NCI-H146 treated with DMSO at 0.1 percent for 48 hours (cell line): ENCODE measurements around the gene CLDND2.
A peak's percentile ranks its signal among the peaks of the same experiment; 100 is the strongest.

Experiments
- DNase-seq: peaks from one replicate; lab custom pipeline; 2025; ENCODE audit not compliant: unreplicated experiment; lab: John Stamatoyannopoulos, UW

Gene CLDND2

DNA sequence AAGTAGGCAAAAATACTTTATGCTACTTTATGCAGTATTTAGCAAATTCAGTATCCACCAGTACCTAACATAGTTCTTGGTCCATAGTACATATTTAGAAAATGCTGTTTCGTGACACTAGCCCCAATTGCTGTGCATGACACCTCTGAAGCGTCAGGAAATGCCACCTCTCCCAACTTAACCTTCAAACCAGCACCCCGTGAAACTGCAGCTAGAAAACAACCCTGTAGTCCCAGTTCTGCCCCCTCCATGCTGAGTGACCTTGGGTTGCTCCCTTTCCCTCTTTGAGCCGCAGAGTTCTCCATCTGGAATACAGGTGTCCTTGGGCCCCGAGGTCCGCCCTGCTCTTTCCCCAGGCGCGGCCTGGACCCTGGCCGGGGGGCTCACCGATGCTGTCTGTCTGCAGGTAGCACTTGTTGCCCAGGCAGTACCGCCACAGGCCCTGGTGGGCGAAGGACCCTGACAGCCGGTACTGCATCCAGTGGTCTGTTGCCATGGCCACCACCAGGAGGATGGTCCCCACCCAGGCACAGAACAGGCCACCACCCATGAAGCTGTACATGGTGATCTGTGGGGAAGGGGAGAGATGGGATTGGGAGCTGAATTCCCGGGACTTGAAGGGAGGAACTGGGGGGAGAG is 18.2 kb upstream of the CLDND2 start:
- no peak for DNase-seq

- DNase-seq, result no peak
Observed at GRCh38 chr19:51382004-51382403, 13.2 kb upstream of the CLDND2 start.

DNA sequence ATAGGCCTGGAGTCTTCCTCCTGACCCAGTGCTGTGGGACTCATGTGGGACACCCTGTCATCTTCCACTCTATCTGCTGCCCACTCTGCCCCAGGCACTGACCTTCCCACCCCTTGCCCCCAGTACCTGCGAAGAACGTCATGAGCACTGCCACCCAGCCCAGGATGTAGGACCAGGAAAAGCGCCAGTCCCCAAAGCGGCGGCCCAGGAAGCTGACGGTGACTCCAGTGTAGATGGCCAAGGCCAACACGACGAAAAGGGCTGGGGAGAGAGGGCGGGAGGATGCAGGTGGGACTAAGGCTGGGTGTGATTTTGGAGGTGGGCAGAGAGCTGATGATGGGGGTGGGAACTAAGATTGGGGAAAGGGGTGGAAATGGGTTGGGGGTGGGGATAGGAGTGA is 11.6 kb upstream of the CLDND2 start:
- DNase-seq, result no peak

DNA sequence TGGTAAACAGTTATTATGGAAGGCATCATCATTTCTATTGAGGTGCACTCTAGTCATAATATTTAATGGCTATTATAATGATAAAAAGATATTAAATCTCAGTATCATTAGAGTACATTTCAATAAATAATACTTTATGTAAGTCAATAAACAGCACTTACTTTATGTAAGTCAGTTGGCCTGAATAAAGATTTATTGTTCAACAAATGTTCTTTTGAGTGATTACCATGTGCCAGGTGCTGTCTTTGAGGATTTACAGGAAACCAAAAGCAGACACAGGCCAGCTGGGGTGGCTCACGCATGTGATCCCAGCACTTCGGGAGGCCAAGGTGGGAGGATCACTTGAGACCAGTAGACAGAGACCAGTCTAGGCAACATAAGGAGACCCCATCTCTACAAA is 8.6 kb upstream of the CLDND2 start:
- no peak for DNase-seq

- no peak for DNase-seq
Observed at GRCh38 chr19:51375504-51376221, 6.9 kb upstream of the CLDND2 start.

DNA sequence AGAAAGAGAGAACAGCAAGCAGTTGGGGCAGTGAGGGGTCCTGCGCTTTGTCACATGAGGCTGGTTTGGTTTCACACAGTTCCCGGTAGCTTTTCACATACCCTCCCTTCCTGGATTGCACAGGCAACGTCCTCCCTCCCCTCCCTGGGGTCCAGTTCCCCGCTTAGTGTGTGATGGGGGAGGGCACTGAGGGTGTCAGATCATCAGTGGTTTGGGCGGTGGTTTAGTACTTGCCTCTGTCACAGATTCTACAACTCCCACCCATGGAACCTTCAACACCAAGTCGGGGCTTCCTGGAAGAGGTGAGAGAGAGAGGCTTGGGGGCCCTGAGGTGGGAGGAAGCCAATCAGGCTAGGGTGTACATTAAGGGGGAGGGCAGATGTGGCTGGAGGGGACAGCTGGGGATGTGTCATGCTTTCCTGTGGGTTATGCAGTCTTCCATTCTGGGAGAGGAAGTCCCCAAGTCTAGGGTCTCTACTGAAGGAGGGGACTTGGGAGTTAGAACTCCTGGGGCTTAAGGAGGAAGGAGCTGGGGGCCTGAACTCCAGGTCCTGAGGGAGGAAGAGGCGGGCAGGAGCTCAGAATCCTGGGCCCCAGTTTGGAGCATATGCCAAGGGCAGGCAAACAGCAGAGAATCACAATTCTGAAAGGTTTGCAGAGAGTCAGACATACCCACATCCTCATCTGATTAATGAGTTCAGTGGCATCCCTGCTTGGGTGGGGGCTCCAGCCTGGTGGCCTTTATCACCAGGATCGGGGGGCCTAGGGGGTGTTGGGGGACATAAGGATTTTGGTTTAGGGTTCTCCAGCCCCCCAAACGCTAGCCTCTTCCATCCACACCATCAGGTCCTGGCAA is 4.1 kb upstream of the CLDND2 start, which contains the start of gene NKG7:
NKG7 (minus strand) TSS at position 6 of the 856 bp plus-strand sequence. CDS start 119 bp downstream, outside the sequence.
- DNase-seq, result no peak

DNA sequence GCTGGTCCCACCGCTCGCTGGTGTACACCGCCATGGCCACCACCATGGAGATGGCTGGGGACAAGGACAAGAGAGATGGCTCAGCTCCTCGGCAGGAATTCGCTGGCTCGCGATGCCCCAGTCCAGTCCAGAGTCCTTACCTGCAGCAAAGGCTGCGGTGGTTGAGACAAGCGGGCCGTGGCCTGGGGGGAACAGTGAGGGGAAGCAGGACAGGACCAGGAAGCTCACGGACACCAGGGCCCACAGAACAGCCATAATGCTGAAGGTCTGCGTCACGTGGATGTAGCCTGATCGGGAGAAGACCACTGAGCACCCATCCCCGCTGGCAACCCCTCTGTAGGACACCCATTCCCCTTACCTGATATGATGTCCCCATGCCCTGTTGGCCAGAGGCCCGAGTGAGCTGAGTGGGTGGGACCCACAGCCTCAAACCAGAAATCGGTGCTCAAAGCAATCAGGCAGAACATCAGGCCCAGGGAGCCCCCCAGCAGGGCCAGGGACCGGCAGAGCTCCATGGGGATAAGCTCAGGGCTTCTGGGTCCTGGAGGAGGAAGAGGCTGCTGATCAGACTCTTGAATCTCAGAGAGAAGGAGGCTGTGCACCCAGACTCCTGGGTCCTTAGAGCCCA is 3.3 kb upstream of the CLDND2 start:
- DNase-seq, result no peak

DNA sequence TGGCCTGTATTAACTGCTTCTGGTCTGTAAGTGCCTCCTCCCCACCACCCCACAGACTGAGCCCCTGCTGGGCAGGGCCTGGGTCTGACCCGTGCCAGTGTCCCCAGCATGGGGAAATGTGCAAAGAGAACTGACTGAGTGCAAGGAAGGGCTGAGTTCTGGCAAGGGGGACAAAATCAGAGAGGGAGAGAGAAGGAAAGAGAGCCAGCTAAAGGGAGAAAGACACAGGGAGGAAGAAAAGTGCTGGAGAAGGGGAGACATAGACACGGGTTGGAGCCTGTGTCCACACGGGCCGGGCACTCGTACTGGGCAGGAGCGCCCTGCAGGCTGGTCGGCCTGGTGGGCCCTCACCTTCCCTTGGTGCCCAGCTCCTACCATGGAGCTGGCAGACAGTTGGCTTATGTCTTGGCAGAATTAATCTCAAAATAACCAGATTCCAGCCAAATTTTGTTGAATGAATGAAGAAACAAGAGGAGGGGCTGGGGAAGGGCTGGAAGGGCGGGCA is 2.4 kb upstream of the CLDND2 start:
- no peak for DNase-seq

- no peak for DNase-seq
Observed at GRCh38 chr19:51370230-51370629, 1.4 kb upstream of the CLDND2 start.

DNA sequence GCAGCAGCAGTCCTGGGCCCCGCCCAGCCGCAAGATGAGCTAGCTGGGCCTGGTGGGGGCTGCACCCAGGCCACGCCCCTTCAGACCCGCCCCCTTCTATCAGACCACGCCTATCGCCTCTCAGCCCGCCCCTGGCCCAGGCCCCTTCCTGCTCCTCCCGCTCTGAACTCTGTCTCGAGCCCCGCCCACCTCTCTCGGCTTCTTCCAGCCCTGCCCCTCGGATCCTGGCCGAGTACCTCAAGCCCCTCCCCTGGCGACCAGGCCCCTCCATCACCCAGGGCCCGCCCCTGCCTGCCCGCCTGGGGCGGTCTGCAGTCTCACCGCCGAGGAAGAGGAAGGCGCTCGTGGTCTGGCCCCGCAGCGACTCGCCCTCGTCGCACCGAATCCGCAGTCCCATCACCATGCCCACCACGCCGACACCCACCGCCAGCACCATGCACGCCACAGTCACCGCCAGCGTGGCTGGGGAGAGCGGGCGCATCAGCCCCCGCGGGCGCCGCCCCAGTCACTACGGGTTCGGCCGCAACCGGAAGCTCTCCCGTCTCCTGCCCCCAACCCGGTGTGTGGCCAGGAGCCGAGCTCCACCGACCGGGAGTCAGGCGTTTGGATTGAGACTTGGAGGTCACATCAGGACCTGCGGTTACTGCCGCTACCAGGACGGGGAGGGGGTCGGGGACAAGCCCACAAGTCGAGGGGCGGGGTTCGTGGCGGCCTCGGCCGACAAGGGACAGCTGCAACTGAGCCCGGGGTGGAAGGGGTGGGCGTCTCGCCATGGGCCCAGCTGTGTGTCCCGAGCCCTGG is 1.0 kb downstream of the CLDND2 start:
- DNase-seq, result no peak

DNA sequence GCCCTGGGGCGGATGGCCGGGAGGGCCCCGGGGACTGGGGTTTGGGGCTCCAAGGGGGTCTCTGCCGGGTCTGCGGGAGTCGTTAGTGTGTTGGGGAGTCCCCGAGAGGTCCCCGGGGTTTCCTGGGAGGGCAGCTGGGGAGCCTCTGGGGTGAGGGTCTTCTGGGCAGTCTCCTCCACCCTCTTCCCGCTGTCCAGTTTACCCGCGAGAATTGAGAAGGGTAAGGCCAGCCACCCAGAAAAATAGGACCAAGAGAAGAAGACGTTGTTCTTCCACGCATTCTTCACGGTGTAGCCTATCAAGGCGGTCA is 1.6 kb downstream of the CLDND2 start:
- DNase-seq, result no peak

DNA sequence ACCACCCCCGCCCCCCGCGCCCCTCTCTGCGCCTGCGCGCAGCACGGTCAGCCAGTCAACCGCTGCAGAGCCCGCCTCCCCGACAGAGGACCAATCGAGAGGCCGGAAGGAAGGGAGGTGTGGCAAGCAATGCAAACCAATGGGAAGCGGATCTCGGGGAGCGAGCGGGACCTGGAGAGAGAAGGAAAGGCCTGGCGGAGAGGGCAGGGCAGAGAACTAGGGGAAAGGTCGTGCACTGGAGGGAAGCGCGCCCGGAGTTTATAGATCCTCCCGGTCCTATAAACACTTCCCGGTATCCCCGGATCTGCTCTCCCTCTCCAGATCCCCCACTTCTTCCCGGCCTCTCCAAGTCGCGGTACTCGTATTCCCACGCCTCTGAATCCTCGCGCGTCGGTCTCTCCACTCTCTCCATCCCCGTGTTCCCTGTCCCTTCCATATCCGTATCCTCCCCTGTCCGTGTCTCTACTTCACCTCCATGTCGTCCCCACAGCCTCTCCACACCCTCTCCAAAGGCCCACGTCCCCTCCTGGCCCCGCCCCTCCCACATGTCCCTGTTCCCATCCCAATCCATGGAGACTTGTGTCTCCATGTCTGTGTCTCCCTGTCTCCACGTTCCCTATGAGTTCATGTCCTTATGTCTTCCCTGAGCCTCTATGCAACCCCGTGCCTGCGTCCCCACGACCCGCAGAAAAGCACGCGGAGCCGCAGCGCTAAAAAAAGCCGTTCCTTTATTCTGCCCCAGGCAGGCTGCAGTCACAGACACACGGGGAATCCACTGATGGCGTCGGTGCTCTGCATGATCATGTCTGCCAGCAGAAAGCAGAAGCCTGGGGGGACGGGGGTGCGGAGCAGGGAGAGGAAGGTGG is 2.2 kb downstream of the CLDND2 start:
- peak; percentile 45 for DNase-seq

GRCh38 chr19:51365965-51366388 is 2.8 kb downstream of the CLDND2 start, which contains the start of gene ETFB:
Gene ETFB (minus strand): TSS chr19:51366388. CDS start chr19:51366326, 62 bp downstream.
- no peak for DNase-seq

DNA sequence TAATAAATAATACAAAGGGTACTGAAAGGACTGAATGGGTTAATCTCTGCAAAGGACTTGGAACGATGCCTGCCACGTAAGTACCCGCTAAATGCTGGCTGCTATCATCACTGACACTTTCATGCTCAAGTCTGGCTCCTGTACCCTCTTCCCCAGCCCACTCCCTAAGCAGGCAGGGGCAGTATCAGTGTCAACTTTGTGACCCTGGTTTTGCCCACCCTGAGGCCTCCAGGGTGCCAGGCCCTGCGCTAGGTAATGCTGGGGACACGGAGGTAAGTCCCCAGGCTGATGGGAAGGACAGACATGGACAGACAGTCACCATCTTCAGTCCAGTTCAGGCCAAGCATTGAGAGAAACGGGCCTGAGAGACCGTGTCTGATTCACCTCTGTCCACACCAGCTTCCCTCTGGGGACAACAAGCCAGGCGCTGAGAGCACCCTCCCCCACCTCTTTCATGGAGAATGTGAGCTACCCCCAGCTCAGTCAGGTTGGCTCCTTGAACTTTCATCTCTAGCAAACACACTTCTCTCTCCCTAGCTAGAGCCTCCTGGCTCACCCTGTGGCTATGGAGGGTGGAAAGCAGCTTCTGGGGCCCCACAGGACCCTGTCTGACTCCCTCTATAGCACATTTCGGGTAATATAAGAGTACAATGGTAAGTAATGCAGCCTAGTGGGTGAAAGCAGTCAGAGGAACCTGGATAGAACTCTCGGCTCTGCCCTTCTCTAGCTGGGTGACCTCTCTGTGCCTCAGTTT is 3.4 kb downstream of the CLDND2 start:
- no peak for DNase-seq

- DNase-seq, result no peak
Observed at GRCh38 chr19:51364200-51365106, 4.3 kb downstream of the CLDND2 start.

- no peak for DNase-seq
Observed at GRCh38 chr19:51361239-51361638, 7.6 kb downstream of the CLDND2 start.

DNA sequence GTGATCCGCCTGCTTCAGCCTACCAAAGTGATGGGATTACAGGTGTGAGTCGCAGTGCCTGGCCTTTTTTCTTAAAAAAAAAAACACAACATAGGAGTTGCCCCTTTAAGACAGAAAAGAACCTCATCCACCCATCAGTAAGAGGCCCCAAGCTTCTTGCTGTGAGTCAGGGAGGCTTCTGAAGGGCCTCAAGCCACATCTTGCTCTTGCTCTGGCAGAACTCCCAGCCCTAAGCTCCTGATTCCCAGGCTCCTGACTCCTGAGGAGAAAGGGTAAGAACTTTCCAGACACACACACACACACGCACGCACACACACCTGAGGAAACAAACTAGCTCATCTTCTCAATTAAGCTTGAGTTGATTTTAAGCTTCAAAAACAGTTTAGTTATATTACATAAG is 9.5 kb downstream of the CLDND2 start:
- DNase-seq, result no peak

DNA sequence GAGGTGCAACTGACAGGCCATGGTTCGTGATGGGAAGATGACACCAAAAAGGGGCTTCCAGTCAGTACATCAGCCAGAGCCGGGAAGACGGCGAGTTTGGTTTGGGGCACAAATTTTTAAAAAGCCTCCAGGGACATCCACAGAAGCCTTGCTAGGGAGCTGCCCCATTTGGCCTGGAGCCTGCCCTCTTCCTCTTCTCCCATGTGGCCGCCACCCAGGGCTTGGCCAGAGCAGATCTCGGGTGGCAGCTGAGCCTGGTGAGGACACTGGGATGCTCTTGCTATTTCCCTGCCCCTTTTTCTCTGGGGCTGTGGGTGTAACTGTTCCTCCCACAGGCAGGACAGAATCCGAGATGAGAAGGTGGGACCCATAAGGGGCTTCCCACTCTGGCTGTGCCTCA is 10.9 kb downstream of the CLDND2 start:
- no peak for DNase-seq
